Stimulated activated CD4-positive, alpha-beta T cell treated with anti-CD3 and anti-CD28 coated beads, Interleukin-2, amount 100 ng/mL, for 24 hours (primary cell): ENCODE measurements around the gene PLA2G4B.

Source experiments
- DNase-seq, 2 donors: peaks; one replicate each; pipeline ENCODE4 v3.0.0-alpha.2; 2020

The PLA2G4B gene

DNA sequence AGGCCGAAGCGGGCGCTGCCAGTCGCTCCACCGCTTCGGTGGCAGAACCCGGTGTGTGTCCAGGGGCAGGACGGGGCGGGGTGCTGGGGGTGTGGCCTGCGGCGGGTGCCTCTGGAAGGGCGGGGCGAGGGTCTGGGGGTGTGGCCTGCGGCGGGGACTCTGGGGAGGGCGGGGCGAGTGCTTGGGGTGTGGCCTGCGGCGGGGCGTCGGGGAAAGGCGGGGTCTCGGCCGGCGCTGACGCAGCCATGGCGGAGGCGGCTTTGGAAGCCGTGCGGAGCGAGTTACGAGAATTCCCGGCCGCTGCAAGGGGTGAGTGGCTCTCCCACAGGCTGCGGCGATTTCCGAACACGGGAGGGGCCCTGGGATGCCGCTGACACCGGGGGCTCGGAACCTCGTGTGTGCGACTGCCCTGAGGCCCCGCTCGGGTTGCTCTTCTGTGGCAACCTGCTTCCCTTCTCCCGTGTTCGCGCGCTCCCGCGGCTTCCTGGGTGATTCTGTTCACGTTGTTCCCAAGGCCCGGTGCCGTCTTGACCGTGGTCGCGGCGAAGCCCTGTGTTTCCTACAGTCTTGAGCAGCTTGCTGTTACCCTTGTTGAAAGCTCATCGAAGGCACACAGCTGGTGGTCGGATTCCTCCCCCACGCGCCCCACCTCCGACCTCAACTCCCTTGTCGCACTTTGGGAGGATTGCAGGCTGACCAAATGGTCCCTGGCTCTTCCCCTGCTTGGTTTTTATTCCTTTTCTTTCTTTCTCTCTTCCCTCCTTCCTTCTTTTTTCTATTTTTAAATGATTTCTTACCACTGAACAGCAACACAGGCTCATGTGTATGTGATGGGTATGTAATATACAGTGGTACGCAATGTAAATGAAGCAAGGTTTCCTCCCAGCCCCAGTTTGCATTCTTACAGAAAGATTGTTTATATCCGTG is 10.5 kb upstream of the PLA2G4B start, which contains the start of gene JMJD7:
Gene JMJD7 (plus strand): TSS at position 213 of the 927 bp plus-strand sequence. CDS start 33 bp downstream, at position 246.
- peak; percentile 98 to 99 for DNase-seq

DNA sequence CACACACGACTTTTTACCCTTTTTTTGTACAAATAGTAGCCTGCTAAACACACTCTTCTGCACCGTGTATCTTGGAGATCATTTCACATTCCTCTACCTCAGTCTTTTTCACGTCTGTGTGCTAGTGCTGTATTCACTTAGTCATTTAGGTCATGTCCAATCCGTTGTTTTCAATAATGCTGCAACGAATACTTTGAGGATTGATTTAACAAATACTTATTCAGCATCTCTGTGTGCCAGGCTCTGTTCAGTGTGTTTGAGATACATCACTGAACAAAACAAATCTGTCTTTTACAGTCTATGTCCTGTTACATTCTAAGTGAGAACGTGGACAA is 9.9 kb upstream of the PLA2G4B start:
- no peak for DNase-seq

DNA sequence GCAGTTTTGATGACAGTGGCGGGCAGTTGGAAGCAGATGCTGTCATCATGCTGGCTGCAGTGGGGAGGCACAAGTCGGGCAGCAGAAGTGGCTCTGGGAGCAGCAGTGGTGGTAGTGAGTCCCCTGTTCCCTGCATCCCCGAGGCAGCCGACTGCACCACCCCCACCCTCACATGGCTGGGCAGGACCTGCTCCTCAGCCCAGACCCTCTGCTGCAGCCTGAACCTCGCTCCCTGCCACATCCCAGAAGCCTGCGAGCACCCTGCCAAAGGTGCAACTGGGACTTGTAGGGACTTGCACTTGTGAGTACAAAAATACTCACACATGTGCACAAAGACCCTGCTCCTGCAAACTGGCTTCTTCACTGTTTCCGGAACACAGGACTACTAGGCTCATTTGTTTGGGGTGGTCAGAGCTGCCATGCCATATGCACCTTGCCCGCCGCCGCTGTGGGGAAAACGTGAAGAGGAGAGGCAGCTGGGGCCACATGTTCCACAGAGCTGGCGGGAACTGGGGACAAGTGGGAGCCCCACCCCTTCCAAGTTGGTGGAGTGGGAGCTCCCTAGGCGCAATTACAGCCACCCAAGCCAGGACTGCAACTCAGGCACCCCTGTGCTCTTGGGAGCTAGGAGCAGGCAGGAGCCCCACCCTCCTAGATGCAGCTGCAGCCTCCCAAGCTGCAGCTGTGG is 8.5 kb upstream of the PLA2G4B start:
- DNase-seq, result no peak

DNA sequence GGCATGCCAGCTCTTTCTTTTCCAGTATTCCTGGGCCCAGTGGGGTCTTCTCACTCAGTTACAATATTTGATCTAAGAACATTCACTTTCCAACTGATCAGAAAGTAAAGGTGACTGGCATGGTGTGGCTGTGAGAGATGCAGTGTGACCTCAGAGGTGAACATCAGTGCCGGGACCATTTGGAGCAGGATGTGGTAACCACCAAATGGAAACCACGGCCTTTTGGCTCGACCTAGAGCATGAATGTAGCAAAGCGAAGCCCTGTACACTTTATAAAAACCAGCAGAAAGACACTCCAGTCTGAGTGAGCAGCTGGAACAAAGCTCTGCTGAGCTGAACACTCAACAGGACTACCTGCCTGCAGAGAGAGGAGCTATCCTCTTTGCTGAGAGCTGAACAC is 7.4 kb upstream of the PLA2G4B start:
- peak; percentile 36 to 50 for DNase-seq

DNA sequence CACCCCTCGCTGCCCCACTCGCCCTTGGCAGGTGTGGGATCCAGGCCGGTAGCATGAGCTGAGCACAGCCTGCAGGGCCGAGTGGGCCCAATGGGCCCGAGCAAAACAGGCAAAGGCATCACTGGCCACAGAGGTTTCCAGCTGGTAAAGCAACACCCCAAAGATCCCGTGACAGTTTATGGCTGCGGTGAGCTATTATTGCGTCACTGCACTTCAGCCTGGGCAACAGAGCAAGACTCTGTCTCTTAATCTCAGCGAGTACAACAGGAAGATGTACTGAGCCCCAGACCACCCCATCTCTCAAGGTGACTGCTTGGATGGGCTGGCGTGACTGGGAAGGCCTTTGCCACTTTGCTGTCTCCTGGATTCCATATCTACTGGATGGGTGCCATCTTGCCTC is 6.4 kb upstream of the PLA2G4B start:
- no peak for DNase-seq

DNA sequence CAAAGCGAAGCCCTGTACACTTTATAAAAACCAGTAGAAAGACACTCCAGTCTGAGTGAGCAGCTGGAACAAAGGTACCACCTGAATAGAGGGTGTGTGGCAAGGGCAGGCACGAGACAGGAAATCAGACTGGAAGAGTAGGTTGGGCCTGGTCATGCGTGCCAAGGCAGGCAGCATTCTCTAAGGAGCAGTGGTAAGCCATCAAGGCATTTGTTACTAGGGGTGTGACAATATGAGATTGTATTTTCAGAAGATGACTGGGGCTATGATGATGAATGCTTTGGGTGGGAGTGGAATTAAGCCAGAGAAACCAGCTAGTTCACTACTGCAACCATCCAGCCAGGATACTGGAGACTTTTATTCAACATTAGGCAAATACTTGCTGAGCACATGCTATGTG is 5.8 kb upstream of the PLA2G4B start:
- no peak for DNase-seq

DNA sequence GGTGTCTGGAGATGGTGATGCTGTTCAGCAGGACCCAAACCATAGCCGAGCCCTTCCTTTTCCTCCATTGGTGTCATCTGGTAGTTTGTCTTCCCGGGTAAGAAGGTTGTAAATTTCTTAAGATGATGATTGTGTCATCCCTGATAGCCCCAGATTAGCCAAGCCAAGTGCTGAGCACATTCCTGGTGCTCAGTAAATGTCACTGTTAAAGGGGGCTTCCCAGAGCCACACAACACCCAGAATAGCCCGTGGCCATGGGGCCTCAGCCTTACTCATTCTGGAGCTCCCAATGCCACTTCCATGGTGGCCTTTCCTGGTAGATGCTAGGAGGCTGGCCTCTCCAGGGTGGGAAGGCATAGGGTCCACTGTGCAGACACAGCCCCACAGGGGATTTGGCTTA is 4.6 kb upstream of the PLA2G4B start:
- no peak for DNase-seq

DNA sequence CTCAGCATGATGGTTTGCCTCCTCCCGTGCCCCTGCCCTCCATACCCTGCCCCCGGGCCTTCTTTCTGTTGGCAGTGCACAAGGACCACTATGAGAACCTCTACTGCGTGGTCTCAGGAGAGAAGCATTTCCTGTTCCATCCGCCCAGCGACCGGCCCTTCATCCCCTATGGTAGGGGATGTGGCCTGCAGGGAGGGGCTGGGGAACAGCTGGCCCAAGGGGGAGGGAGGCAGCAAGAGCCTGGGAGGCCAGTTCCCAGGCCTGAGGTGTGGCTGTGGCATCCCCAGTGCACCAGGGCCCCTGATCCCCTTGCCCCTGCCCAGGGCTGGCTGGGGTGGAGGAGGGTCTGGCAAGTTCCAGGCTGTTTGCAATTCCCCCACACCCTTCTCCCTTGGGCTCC is 2.6 kb upstream of the PLA2G4B start:
- no peak for DNase-seq

DNA sequence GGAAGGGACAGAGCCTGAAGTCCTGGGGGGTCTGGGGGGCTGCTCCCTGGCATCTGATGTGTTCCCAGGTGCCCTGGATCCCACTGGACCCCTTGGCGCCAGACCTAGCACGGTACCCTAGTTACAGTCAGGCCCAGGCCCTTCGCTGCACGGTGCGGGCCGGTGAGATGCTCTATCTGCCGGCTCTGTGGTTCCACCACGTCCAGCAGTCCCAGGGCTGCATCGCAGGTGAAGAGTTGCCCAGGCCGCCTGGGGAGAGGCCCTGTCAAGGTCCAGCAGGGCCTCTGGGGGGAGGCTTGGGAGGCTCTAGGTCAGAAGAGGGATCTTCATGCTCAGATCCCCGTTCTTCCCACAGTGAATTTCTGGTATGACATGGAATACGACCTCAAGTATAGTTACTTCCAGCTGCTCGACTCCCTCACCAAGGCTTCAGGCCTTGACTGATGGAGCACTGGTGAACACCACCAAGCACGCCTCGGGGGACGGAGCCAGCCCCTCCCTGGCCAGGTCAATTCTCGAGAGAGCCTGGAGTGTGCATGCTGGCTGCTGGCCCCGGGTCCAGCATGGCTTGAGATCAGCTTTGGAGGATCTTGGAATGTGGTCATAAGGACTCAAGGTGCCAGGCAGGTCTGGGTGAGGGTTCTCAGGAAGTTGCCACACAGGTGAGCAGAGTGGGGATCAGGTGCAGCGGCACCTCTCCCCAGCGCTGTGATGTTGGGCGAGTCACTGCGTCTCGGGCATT is 1.8 kb upstream of the PLA2G4B start:
- DNase-seq, result no peak

DNA sequence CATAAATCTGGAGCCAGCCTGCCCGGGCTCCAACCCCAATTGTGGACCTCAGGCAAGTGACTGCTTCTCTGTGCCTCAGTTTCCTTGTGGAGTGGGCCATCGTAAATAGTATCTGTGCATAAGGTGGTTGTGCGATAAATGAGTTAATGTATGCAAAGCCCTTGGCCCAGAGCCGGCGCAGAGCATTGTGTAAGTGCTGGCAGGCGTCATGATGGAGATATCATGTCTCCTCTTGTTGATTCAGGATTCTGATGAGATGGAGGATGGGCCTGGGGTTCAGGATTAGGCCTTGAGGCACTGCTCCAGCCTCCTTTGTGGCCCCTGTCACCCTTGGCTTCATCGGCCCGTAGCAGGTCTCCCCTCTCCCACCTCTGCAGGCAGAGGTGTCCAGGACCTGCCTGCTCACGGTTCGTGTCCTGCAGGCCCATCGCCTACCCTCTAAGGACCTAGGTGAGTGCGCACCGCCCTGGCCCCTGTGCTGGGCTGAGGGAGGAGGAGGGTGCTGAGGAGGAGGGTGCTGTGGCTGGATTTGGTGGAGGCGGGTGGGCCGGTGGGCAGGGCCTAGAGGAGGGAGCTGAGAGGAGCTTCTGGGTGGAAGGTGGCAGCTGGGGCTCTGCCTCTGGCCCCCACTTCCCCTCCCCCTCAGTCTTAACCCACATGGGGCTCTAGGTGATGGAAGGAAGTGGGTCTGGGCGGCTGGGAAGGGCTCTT is 1.3 kb downstream of the PLA2G4B start:
- no peak for DNase-seq

DNA sequence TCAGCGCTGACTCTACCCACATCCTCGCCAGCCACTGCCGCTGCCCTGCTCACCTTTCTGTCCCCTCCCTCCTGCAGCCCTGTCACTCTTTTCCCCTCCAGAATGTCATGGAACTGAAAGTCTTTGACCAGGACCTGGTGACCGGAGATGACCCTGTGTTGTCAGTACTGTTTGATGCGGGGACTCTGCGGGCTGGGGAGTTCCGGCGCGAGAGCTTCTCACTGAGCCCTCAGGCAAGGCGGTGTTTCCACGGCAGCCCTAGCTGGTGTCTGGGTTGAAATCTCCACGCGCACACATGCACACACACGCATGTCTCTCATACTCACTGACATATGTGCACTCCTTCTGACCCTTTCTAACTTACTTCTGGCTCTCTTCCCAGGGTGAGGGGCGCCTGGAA is 2.0 kb downstream of the PLA2G4B start:
- DNase-seq, result no peak

DNA sequence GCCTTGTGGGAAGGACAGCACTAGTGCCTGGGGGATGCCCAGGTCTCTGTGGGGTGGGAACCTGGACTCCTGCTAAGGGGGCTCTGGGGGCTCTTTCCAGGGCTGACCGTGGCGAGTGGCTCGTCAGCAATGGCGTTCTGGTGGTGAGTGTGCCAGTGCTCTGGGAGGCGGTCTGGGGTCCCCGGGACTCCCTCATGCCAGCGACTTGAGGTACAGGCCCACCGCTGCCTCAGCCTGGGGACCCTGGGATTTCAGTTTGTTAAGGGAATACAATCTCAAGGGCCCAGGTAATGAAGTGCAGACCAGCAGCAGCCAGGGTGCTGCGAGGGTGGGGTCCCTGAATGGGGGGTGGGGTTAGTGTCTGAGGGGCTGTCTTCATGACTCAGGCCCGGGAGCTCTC is 2.5 kb downstream of the PLA2G4B start:
- DNase-seq, result no peak

DNA sequence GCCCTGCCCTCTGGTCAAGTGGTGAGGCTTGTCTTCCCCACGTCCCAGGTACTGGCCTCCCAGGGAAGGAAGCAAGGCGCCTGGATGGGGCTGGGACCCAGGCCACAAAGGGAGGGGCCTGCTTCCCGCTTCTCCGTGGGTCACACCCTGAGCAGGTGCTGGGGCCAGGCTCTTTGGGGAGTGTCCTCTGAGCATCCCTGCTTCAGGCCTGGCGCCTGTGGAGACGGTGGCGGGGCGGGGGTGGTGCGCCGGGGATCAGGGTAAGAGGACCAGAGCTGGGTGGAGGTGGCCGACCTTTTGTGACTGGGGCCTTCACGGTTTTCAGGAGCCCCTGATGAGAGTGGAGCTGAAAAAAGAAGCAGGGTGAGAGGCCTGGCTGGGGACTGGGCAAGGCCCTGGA is 3.6 kb downstream of the PLA2G4B start:
- DNase-seq, result no peak

DNA sequence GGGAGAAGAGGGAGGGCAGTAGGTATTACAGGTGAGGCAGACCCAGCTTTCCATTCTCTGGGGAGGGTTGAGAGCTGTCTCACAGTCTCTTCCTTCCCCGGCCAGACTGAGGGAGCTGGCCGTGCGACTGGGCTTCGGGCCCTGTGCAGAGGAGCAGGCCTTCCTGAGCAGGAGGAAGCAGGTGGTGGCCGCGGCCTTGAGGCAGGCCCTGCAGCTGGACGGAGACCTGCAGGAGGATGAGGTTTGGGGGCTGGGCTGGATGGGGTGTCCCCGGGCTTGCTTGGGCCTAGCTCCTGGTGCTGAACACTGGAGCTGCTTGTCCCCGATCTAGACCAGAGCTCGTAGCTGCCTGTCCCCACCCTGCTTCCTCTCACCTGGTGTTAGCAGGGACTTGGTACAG is 4.9 kb downstream of the PLA2G4B start:
- no peak for DNase-seq

DNA sequence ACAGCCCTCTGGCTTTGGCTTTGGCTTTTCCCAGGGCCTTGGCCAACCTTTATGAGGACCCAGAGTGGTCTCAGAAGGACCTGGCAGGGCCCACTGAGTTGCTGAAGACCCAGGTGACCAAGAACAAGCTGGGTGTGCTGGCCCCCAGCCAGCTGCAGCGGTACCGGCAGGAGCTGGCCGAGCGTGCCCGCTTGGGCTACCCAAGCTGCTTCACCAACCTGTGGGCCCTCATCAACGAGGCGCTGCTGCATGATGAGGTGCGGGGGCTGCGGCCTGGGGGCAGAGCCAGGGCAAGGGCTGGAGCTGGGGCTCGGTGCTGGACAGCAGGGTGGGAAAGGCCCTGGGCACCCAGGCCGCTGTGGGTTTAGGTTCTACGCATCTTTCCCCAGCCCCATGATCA is 6.2 kb downstream of the PLA2G4B start:
- no peak for DNase-seq

DNA sequence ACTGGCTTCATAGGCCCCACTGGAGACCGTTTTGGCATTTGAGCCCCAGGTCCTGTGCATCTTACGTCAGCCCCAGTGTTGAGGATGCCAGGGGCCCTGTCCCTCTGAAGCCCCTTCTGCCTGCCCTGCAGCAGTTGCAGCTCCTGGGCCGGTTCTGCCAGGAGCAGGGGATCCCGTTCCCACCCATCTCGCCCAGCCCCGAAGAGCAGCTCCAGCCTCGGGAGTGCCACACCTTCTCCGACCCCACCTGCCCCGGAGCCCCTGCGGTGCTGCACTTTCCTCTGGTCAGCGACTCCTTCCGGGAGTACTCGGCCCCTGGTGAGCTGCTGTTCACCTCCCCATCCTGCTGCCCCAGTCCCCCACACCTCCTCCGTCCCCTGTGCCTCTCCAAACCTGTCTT is 8.6 kb downstream of the PLA2G4B start:
- DNase-seq, result no peak

DNA sequence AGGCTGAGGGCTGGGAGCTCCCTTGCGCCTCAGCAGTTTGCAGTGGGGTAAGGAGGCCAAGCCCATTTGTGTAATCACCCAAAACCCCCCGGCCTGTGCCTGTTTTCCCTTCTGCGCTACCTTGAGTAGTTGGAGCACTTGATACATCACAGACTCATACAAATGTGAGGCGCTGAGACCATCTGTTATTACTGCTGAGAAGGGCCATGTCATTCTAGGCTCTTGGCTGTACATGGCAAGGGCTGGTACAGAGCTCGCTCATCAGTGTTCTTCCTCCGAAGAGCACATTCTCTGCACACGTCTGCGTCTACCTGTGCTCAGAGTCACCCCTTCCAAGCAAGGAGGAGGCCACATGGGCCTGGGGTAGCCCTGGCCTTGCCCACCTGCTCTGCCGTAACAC is 9.3 kb downstream of the PLA2G4B start:
- no peak for DNase-seq

DNA sequence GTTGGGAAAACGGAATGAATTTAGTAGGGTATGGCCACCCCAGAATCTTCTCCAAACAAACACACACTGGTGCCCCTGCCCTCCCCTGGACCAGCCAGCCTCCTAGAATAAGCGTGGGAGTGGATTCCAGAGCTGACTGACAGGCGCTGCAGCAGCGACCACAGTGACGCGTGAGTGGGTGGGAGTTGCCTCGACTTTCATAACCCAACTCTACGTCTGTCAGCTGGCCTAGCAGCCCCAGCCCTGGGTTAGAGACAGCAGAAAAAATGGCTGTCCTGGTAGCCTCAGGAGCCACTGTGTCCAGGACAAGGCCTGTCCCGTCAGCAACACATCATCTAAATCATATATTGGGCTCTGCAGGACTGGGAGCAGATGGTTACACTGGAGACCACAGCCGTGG is 10.0 kb downstream of the PLA2G4B start:
- peak; percentile 47 to 61 for DNase-seq

DNA sequence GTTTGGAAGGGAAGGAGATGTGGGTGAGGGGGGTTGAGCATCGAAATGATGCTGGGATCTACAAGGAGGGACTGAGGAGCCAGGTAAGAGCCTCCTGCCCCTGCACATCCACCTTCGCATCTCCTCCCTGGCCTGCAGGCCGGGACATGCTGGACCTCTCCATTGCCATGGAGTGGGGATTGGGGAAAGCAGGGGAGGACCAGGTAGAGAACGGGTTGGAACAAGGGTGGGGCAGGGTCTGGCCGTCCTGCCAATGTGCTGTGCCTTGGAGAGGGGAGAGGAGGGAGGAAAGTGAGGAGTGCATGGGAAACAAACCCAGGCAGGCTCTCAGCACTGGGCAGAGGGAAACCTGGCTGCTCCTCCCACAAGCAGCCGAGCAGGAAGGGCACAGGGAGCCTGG is 10.6 kb downstream of the PLA2G4B start:
- DNase-seq, result no peak

DNA sequence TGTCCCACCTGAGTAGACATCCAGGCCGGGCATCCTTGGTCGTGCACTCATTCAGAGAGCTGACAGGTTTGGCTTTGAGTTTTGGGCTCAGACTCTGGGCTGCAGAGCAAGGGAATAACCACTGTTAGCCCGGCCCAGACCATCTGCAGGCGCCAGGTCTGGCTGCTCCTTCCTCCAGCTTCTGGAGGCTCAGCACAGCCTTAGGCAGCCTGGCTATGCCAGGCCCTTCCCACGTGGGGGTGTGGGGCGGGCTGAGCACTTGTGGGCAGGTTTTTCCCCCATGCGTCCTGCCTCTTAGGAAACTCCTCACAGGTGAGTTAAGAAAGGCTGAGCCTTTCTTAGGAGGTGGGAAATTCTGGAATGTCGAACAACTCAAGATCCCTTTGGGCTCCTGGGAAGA is 11.2 kb downstream of the PLA2G4B start:
- DNase-seq, result no peak

DNA sequence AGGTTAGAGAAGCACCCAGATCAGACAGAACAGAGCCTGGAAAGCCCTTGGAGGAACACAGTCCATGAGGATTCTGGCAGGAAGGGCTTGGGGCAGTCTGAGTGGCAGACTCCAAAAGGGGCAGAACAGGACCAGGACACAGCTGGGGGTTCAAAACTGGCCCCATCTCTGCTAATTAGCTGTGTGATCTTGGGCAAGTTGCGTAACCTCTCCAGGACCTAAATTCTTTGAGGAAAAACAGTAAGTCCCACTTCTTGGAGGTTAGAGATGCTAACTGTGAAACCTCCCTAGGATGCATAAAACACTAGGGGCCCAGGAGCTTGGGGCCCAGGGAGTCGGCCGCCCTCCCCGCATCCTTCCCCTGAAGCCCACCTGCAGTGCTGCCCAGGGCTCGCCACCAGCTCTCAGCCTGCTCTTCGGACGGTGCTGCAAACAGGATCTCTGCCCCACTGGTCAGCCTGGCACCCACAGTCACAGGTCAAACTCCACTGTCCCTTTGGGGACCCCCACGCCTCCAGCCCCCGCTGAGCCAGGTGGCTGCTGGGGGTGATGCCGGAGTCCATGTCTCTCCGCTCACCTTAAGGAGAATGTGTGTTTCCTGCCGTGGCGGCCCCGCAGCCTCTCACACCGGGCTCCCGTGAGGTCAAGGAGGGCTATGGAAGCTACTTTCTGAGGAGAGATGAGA is 12.0 kb downstream of the PLA2G4B start:
- no peak for DNase-seq

DNA sequence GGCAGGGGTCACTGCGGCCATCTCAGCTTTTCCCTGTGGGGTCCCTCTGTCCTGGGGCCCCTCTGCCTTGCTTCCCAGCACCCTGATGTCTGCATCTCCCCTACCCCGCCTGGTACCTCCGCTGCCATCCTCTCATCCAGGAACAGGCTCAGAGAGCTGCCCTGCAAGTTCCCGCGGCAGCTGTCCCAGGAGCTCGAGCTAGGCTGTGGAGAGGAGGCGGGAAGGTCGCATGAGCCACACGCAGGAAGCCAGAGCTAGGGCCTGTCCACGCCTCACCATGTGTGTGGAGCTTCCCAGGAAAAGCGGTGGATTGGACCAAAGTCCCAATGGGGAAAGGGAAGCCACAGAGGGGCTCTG is 12.5 kb downstream of the PLA2G4B start:
- no peak for DNase-seq
